Kidney tubule cell (primary cell): ENCODE measurements around the gene LGR4.

Experiments used
- DNase-seq: peaks from one replicate; pipeline ENCODE4 v3.0.0-alpha.2; 2018; ENCODE audit warnings: low spot score

The LGR4 gene

DNA sequence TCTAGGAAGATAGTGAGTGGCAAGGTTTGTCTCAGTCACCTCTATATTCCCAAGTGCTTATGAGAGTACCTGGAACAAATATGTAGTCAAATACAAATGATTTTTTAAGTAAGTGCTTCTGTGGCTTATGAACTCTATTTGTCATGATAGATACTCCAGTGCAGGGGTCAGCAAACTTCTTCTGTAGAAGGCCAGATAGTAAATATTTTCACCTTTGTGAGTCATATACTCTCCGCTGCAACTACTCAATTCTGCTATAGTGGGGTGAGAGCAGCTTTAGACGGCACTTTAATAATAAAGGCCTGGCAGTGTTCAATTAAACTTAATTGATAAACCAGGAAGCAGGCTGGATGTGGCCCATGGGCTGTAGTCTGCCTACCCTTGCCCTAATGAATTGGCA, 97.2 kb downstream of the LGR4 start:
- DNase-seq, result no peak

DNA sequence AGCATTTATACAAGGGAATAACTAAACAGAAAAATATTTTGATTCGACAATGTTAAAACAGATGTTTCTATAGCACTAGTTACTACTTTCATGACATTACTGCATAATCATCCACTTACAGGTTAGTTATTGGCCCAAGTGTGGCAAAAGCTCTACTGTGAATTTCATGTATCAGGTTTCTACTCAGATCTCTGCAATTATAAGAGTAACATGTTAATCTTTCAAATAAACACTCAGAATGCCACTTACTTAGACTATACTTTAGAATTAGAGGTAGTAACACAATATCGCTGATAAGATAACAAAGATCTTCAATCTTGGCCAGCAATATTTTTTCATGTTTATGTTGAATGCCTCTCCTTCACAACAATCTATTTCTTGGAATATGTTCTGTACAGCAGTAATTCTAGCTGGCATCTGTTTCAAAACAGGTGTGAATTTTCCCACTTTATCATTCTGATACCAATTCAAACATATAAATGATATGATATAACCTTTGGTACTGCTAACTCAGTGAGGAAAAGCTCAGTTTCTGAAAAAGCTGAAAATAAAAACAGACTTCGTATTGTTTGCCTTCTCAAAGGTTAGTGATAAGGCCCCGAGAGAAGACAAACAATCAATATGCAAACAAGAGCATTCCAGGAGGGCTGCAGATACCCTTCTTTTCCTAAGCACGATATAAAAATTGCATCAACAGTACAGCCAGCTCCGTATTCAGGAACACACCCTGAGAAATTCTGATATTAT, 98.6 kb downstream of the LGR4 start:
- no peak for DNase-seq

DNA sequence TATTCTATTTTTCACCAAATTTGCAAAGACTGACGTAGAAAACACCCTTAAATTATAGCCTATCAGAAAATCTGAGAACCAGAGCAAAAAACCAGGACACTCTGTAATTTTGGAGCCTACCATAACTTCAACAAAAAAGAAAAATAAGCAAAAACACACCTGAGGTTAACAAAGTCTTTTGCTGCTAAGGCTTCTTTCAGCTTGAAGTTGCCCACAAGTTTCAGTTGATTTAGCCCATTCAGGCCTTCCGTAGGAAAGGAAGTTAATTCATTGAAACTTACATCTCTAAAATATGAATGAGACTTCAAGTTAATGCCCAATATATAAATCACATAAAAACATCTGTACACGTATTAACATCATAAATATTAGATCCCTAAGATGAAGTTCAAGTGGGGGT, 99.2 kb downstream of the LGR4 start:
- DNase-seq, result no peak

GRCh38 chr11:27372164-27372563, 100.4 kb downstream of the LGR4 start:
- DNase-seq, result no peak

- DNase-seq, result no peak
These were observed 101.1 kb downstream of the LGR4 start for GRCh38 chr11:27371489-27371888.

DNA sequence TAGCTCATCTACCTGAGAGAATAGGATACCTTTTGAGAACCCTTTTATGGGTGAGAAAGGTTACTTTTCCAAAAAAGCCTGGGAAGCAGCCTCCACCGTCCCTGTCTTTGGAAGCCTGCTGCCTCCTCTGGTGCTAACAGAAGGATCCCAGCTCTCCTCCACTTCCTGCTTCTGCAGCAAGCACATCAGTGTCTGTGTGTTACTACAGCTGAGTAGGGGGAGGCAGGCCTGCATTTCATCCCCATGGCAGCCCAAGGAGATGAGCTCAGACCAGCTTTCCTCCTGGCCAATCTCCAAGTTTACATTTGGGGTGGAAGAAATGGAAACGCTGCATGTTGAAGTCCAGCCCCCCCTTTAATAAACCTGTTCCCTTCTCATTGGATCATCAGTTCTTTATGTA, 102.2 kb downstream of the LGR4 start:
- DNase-seq, result no peak

GRCh38 chr11:27367881-27368280, 104.7 kb downstream of the LGR4 start:
- no peak for DNase-seq

DNA sequence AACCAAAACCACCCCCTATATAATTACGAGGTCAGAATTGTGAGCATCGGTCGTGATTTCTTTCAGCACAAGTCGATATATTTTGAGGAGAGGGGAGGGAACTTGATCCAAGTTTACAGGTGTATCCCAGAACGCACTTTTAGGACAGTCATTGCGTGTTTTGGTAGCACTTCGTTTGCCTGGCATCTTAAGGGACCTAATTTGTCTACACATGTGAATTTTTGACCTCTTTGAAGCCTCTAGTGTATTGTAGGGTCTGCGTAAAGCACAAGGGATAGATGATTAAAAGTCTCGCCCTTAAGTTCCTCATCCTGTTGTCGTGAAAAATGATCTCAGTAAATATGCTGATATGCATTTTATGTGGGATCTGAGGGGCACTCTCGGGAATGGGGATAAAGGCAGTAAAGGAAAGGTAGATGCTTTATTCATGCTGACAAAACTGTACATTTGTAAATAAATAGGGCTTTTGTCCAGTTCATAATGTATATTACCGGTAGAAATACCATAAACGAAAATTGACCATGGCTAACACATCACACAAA, 108.9 kb downstream of the LGR4 start:
- DNase-seq, result no peak

DNA sequence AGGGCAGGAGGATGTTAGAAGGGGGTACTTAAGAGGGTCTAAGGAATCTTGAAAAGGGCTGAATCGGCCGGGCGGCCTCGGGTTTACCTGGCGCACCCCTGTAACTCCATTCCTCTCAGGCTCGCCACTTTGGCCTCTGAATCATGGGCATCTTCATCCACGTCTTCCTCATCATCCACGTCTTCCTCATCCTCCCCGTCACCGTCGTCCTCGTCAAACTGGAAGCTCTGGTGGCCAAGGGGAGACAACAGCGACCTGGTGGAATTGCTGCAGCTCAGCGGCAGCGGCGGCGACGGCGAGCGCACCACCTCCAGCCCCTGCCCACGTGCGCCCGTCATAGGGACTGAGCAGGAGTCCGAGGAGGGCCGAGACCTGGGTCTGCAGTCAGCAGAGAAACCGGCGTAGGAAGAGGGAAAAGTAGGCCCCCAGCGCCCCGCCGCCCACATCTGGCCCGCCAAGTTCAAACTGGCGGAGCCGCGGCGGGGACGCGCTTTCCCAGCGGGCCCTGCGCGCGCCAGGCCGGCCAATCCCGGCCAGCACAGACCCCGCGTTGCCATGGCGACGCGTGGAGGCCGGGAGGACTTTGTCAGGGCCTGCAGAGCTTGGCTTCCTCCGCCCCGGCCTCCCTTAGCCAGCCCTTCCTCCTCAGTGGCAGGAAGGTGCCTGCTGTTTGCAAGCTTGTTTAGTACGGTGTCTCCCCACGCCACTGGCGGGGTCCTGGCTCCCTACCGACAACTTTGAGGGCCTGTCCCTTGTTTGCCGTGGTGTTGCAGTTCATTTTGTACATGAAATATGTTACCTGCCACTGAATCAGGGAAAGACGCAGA, 109.6 kb downstream of the LGR4 start, which contains the start of gene CCDC34:
Gene CCDC34, minus strand, starts transcription at position 467 of the 827 bp plus-strand sequence. Its CDS starts 21 bp downstream, at position 446.
- DNase-seq, result peak; percentile 95

- DNase-seq, result no peak
These were observed 110.8 kb downstream of the LGR4 start for GRCh38 chr11:27361649-27362431.

- DNase-seq, result no peak
These were observed 114.3 kb downstream of the LGR4 start for GRCh38 chr11:27358296-27358695.

- no peak for DNase-seq
These were observed 115.3 kb downstream of the LGR4 start for GRCh38 chr11:27357250-27357649.

DNA sequence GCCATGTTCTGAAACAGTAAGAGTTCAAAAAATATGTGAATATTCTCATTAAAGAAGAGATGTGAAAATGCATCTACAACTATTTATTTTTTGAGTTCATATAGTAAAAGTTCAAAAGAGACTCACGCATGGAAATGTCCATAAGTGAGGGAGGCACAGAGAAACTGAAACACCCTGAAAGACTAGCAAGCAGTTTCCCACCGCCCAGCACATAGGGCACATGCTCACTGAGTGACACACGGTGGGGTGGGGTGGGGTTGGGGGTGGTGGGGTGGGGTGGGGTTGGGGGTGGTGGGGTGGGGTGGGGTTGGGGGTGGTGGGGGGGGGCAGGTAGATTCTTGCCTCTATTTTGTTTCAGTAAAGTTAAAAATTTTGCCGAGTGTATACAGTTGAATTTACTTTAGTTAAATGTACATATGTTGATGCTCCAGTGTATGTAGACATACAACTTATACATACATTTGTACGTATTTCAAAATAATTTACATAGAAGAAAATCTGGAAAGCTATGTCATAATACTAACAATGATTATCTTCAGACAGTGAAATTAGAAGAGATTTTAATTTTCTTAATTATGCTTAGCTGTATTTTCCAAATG, 115.9 kb downstream of the LGR4 start:
- DNase-seq, result no peak

GRCh38 chr11:27355575-27356104, 117.0 kb downstream of the LGR4 start:
- DNase-seq, result no peak

DNA sequence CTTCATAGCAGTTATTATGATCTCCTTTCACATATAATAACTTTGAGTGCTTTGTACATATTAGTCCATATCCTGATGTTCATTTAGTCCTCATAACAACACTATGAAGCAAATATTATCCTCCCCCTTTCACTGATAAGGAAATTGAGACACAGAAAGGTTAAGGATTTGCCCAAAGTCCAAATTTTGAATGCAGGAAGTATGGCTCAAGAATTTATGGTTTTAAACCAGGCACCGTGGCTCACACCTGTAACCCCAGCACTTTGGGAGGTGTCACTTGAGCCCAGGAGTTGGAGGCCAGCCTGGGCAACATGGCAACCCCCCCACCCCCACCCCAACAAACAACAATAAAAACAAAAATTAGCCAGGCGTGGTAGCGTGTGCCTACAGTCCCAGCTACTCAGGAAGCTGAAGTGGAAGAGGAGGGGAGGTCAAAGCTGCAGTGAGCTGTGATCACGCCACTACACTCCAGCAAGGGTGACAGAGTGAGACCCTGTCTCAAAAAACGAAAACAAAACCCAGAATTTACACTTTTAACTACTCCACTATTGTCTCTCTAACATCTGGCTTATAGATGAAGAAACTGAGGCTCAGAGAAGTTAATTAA, 118.1 kb downstream of the LGR4 start:
- no peak for DNase-seq

- DNase-seq, result peak; percentile 13
These were observed 118.8 kb downstream of the LGR4 start for GRCh38 chr11:27353593-27354358.

DNA sequence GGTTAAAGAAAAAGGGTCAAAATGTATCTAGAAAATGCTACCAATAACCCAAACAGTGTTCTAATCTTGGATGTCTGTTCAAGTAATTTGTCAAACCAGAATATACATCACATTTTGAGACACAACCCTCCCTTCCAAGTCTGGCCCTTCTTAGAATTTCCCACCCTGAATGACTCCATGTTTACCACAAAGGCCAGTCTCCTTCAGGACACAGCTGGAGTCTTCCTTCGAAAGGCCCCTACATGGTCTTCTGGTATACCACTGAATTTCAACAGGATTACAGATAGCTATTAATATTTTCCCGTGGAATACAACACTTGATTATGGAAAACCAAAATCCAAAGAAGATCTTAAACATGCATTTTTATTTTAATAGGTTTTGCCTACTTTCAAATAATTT, 119.8 kb downstream of the LGR4 start:
- DNase-seq, result no peak

DNA sequence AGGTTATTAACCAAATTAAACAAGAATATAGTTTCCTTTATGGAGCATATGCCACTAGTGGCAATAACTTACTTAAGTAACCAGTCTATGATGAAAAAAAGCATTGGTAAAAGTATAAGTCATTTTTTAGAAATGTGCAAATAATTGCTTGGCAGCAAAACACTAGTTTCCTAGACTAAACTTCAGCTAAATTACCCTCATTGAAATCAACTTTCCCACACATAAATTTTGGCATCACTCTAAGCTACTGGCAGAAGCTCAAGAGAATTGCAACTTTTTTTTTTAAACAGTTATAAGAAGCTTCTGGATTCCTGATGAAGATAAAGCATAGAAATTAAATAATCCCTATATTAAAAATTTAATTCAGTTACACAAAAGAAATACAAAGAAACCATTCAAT, 122.1 kb downstream of the LGR4 start:
- no peak for DNase-seq

GRCh38 chr11:27349919-27350318, 122.7 kb downstream of the LGR4 start:
- DNase-seq, result no peak

GRCh38 chr11:27348340-27348873, 124.2 kb downstream of the LGR4 start:
- no peak for DNase-seq
